GM23338 (cell line): Measurements from ENCODE around the gene IL1RAPL2. TPM values are rescaled to one million over a fixed set of nuclear protein-coding genes. Genes with fewer than 3 reads are reported as not detected.

Experiments
- ATAC-seq: fragments of 200-7000 bp; cut with Tn5 transposase; 3 replicates; pipeline ENCODE4 v1.9.1; 2020
- DNase-seq: peaks from one replicate; pipeline ENCODE4 v3.0.0-alpha.2; 2015; ENCODE audit warnings: low spot score
- H2AFZ ChIP-seq: fragments of 200-600 bp; sonication (generic); 2 replicates; pipeline ENCODE4 v1.8.0; 2016; ENCODE audit warnings: antibody characterized with exemption, mild to moderate bottlenecking, moderate library complexity
- H3F3A ChIP-seq: fragments of 200-600 bp; sonication (generic); replicated peaks from 2 replicates; pipeline ENCODE4 v1.8.0; 2017; ENCODE audit warnings: antibody characterized with exemption, mixed run types, low read depth
- H3K27ac ChIP-seq: fragments of 200-600 bp; sonication (generic); 2 replicates; pipeline ENCODE4 v1.6.1; 2016; ENCODE audit warnings: low read depth
- H3K27me3 ChIP-seq: fragments of 200-600 bp; sonication (generic); 2 replicates; pipeline ENCODE4 v1.8.0; 2016; ENCODE audit warnings: mild to moderate bottlenecking, mixed run types, moderate library complexity; ENCODE audit not compliant: insufficient read depth
- H3K36me3 ChIP-seq: fragments of 200-600 bp; sonication (generic); 2 replicates; pipeline ENCODE4 v1.8.0; 2016; ENCODE audit warnings: mild to moderate bottlenecking; ENCODE audit not compliant: insufficient read depth
- H3K4me1 ChIP-seq: fragments of 200-600 bp; sonication (generic); 2 replicates; pipeline ENCODE4 v1.8.0; 2016; ENCODE audit warnings: mild to moderate bottlenecking, moderate library complexity; ENCODE audit not compliant: insufficient read depth
- H3K4me2 ChIP-seq: fragments of 200-600 bp; sonication (generic); 2 replicates; pipeline ENCODE4 v1.7.1; 2017; ENCODE audit warnings: mixed run types
- H3K4me3 ChIP-seq: fragments of 200-600 bp; sonication (generic); 2 replicates; pipeline ENCODE4 v1.6.1; 2016; ENCODE audit warnings: mixed run types
- H3K79me2 ChIP-seq: fragments of 200-600 bp; sonication (generic); replicated peaks from 2 replicates; pipeline ENCODE4 v1.8.0; 2017; ENCODE audit warnings: mild to moderate bottlenecking; ENCODE audit not compliant: insufficient read depth
- H3K9me2 ChIP-seq: fragments of 200-600 bp; sonication (generic); 2 replicates; pipeline ENCODE4 v1.8.0; 2017; ENCODE audit not compliant: insufficient read depth
- H4K20me1 ChIP-seq: fragments of 200-600 bp; sonication (generic); replicated peaks from 2 replicates; pipeline ENCODE4 v1.8.0; 2017; ENCODE audit warnings: mild to moderate bottlenecking; ENCODE audit not compliant: insufficient read depth
- H3K27ac Mint-ChIP-seq: 2 replicates; pipeline ENCODE4 v1.8.0; 2020; ENCODE audit warnings: inconsistent platforms, mild to moderate bottlenecking, moderate library complexity, mixed read lengths
- H3K27me3 Mint-ChIP-seq: 3 replicates; pipeline ENCODE4 v1.8.0; 2022; ENCODE audit warnings: low read depth, mild to moderate bottlenecking, moderate library complexity, mixed read lengths, inconsistent platforms; ENCODE audit not compliant: insufficient read depth, poor library complexity
- H3K36me3 Mint-ChIP-seq: 3 replicates; pipeline ENCODE4 v1.8.0; 2021; ENCODE audit warnings: low read depth, mild to moderate bottlenecking, inconsistent platforms, moderate library complexity, mixed read lengths
- H3K4me1 Mint-ChIP-seq: 3 replicates; pipeline ENCODE4 v1.8.0; 2020; ENCODE audit warnings: mild to moderate bottlenecking, inconsistent platforms, mixed read lengths
- H3K4me3 Mint-ChIP-seq: 3 replicates; pipeline ENCODE4 v1.8.0; 2021; ENCODE audit warnings: moderate library complexity, mild to moderate bottlenecking, inconsistent platforms, mixed read lengths
- H3K9me3 Mint-ChIP-seq: 3 replicates; pipeline ENCODE4 v1.8.0; 2020; ENCODE audit warnings: moderate library complexity, mild to moderate bottlenecking, inconsistent platforms, mixed read lengths
- EZH2 ChIP-seq: fragments of 200-600 bp; sonication (generic); IDR thresholded peaks from one replicate; pipeline ENCODE4 v1.8.0; 2017; ENCODE audit warnings: antibody characterized with exemption, mild to moderate bottlenecking, low read depth; ENCODE audit not compliant: unreplicated experiment
- EZH2phosphoT487 ChIP-seq: fragments of 200-600 bp; sonication (generic); IDR thresholded peaks from one replicate; pipeline ENCODE4 v1.8.1; 2018; ENCODE audit warnings: antibody characterized with exemption; ENCODE audit not compliant: unreplicated experiment
- NANOG ChIP-seq: IDR thresholded peaks from 2 replicates; pipeline ENCODE4 v1.6.1; 2016; ENCODE audit warnings: antibody characterized with exemption, borderline replicate concordance
- POLR2AphosphoS5 ChIP-seq: IDR thresholded peaks from 2 replicates; pipeline ENCODE4 v1.6.1; 2016; ENCODE audit warnings: antibody characterized with exemption, low read depth
- ZNF331 ChIP-seq: fragments of 250-450 bp; sonication (Bioruptor Pico); IDR thresholded peaks from 2 replicates; pipeline ENCODE4 v1.5.0; 2020; ENCODE audit warnings: low read depth, mild to moderate bottlenecking, moderate library complexity
- polyA plus RNA-seq: library from polyadenylated mRNA; unstranded; fragments of >200 nt; fragmentation: Nextera tagmentation; extraction: Ambion mirVana; gene quantifications from 2 replicates; pipeline ENCODE4 v1.2.1, GENCODE V29; 2016
- total RNA-seq: library from RNA; depleted of rRNA; stranded (reverse); fragments of >200 nt; shearing (Covaris generic); gene quantifications from 2 replicates; pipeline ENCODE4 v1.2.3, GENCODE V29; 2014
- TF ChIP-seq, protein P1 (sequence below): IDR thresholded peaks from one replicate; pipeline ENCODE4 v1.6.1; 2018; ENCODE audit warnings: antibody characterized with exemption; ENCODE audit not compliant: unreplicated experiment
- TF ChIP-seq, protein P2 (sequence below): fragments of 250-450 bp; sonication (Bioruptor Pico); IDR thresholded peaks from 2 replicates; pipeline ENCODE4 v1.5.0; 2020; ENCODE audit warnings: mild to moderate bottlenecking, moderate library complexity

IL1RAPL2 gene
- total and polyA plus RNA-seq, 2 experiments from 2014 or later: 0.80 to 0.94 TPM

DNA sequence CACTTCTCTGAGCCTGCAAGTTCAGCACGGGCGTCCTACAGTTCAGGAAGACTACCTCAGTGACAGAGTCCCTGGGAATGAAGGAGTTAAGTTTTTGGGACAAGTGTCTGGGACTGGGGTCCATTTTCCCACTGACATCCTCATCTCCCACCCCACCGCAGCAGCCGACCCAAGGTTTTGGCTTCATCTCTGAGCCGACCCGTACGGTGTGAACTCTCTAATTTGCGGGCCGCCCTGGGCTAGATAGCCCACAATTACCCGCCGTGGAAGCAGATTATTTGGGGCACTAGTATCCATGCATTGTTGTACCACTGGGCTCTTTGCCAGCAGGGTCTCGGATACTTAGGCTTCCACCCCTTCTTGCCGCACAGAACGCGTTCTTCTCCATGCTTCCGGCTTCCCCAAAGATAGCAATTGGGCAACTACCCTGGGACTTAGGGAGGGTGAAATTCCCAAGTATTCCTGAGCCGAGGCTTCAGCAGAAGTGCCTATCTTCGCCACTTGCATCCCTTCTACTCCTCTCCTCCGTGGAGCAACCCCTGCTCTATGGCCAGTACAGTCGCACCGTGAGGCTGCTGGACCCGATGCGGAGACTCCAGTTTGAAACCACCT is 2.4 kb downstream of the IL1RAPL2 start:
- Histone ChIP-seq H3K4me1 (peaks cover 3% of the 10 kb centered on the region; the same call in 1 of the 2 replicates), H2AFZ (no peak overlapping the region), H4K20me1 (no peaks in the 10 kb centered on the region; the same call in 1 of the 2 replicates), H3K27me3 (peaks cover 74% of the 10 kb centered on the region), H3K4me2 (peak overlapping the region; percentile 82), H3K27ac (no peak overlapping the region), H3K9me2 (no peaks in the 10 kb centered on the region), H3K4me3 (peak overlapping the region; percentile 60), H3K79me2 (no peaks in the 10 kb centered on the region), H3K36me3 (no peaks in the 10 kb centered on the region), H3F3A (no peaks in the 10 kb centered on the region)
- Mint-ChIP-seq H3K4me1 (peaks cover 4% of the 10 kb centered on the region; the same call in 1 of the 3 replicates), H3K27me3 (peaks cover 37% of the 10 kb centered on the region), H3K4me3 (peak overlapping the region; percentile 79; the same call in 2 of the 3 replicates), H3K9me3 (no peaks in the 10 kb centered on the region; the same call in 2 of the 3 replicates), H3K36me3 (no peaks in the 10 kb centered on the region), H3K27ac (no peak overlapping the region)
- peak; percentile 27 for DNase-seq
- peak; percentile 74 for TF ChIP-seq EZH2
- TF ChIP-seq, protein P1, sequence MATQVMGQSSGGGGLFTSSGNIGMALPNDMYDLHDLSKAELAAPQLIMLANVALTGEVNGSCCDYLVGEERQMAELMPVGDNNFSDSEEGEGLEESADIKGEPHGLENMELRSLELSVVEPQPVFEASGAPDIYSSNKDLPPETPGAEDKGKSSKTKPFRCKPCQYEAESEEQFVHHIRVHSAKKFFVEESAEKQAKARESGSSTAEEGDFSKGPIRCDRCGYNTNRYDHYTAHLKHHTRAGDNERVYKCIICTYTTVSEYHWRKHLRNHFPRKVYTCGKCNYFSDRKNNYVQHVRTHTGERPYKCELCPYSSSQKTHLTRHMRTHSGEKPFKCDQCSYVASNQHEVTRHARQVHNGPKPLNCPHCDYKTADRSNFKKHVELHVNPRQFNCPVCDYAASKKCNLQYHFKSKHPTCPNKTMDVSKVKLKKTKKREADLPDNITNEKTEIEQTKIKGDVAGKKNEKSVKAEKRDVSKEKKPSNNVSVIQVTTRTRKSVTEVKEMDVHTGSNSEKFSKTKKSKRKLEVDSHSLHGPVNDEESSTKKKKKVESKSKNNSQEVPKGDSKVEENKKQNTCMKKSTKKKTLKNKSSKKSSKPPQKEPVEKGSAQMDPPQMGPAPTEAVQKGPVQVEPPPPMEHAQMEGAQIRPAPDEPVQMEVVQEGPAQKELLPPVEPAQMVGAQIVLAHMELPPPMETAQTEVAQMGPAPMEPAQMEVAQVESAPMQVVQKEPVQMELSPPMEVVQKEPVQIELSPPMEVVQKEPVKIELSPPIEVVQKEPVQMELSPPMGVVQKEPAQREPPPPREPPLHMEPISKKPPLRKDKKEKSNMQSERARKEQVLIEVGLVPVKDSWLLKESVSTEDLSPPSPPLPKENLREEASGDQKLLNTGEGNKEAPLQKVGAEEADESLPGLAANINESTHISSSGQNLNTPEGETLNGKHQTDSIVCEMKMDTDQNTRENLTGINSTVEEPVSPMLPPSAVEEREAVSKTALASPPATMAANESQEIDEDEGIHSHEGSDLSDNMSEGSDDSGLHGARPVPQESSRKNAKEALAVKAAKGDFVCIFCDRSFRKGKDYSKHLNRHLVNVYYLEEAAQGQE: no peak
- TF ChIP-seq POLR2AphosphoS5: no peak
- TF ChIP-seq EZH2phosphoT487: no peak
- TF ChIP-seq ZNF331: no peak
- no peak for TF ChIP-seq NANOG
- TF ChIP-seq, protein P2, sequence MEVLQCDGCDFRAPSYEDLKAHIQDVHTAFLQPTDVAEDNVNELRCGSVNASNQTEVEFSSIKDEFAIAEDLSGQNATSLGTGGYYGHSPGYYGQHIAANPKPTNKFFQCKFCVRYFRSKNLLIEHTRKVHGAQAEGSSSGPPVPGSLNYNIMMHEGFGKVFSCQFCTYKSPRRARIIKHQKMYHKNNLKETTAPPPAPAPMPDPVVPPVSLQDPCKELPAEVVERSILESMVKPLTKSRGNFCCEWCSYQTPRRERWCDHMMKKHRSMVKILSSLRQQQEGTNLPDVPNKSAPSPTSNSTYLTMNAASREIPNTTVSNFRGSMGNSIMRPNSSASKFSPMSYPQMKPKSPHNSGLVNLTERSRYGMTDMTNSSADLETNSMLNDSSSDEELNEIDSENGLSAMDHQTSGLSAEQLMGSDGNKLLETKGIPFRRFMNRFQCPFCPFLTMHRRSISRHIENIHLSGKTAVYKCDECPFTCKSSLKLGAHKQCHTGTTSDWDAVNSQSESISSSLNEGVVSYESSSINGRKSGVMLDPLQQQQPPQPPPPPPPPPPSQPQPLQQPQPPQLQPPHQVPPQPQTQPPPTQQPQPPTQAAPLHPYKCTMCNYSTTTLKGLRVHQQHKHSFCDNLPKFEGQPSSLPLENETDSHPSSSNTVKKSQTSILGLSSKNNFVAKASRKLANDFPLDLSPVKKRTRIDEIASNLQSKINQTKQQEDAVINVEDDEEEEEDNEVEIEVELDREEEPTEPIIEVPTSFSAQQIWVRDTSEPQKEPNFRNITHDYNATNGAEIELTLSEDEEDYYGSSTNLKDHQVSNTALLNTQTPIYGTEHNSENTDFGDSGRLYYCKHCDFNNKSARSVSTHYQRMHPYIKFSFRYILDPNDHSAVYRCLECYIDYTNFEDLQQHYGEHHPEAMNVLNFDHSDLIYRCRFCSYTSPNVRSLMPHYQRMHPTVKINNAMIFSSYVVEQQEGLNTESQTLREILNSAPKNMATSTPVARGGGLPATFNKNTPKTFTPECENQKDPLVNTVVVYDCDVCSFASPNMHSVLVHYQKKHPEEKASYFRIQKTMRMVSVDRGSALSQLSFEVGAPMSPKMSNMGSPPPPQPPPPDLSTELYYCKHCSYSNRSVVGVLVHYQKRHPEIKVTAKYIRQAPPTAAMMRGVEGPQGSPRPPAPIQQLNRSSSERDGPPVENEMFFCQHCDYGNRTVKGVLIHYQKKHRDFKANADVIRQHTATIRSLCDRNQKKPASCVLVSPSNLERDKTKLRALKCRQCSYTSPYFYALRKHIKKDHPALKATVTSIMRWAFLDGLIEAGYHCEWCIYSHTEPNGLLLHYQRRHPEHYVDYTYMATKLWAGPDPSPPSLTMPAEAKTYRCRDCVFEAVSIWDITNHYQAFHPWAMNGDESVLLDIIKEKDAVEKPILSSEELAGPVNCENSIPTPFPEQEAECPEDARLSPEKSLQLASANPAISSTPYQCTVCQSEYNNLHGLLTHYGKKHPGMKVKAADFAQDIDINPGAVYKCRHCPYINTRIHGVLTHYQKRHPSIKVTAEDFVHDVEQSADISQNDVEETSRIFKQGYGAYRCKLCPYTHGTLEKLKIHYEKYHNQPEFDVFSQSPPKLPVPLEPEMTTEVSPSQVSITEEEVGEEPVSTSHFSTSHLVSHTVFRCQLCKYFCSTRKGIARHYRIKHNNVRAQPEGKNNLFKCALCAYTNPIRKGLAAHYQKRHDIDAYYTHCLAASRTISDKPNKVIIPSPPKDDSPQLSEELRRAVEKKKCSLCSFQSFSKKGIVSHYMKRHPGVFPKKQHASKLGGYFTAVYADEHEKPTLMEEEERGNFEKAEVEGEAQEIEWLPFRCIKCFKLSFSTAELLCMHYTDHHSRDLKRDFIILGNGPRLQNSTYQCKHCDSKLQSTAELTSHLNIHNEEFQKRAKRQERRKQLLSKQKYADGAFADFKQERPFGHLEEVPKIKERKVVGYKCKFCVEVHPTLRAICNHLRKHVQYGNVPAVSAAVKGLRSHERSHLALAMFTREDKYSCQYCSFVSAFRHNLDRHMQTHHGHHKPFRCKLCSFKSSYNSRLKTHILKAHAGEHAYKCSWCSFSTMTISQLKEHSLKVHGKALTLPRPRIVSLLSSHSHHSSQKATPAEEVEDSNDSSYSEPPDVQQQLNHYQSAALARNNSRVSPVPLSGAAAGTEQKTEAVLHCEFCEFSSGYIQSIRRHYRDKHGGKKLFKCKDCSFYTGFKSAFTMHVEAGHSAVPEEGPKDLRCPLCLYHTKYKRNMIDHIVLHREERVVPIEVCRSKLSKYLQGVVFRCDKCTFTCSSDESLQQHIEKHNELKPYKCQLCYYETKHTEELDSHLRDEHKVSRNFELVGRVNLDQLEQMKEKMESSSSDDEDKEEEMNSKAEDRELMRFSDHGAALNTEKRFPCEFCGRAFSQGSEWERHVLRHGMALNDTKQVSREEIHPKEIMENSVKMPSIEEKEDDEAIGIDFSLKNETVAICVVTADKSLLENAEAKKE (CRISPR knock-in tag): no peak
- no peak for ATAC-seq
